ENCODE measurements around the gene DVL1. TPM values are rescaled to one million over a fixed set of nuclear protein-coding genes. Genes with fewer than 3 reads are reported as not detected.

Gene DVL1
- total RNA-seq, 1 experiment from 2014 or later: 91.4 TPM

- no peak for TF ChIP-seq IRF1 (CRISPR knock-in tag; IDR thresholded peaks at IDR 0.05)
- TF ChIP-seq TEAD4 (CRISPR knock-in tag; IDR thresholded peaks at IDR 0.05): no peak
- TF ChIP-seq OVOL2 (CRISPR knock-in tag; IDR thresholded peaks at IDR 0.05; ENCODE audit: borderline replicate concordance): no peak
- TF ChIP-seq FOXP1 (CRISPR knock-in tag; IDR thresholded peaks at IDR 0.05; ENCODE audit: borderline replicate concordance): no peak
- no peak for TF ChIP-seq ZNF232 (CRISPR knock-in tag; IDR thresholded peaks at IDR 0.05)
- no peak for TF ChIP-seq TCF7 (CRISPR knock-in tag; IDR thresholded peaks at IDR 0.05; ENCODE audit: low read depth)
Observed at GRCh38 chr1:1319646-1319941, 29.6 kb downstream of the DVL1 start (continued).

DNA sequence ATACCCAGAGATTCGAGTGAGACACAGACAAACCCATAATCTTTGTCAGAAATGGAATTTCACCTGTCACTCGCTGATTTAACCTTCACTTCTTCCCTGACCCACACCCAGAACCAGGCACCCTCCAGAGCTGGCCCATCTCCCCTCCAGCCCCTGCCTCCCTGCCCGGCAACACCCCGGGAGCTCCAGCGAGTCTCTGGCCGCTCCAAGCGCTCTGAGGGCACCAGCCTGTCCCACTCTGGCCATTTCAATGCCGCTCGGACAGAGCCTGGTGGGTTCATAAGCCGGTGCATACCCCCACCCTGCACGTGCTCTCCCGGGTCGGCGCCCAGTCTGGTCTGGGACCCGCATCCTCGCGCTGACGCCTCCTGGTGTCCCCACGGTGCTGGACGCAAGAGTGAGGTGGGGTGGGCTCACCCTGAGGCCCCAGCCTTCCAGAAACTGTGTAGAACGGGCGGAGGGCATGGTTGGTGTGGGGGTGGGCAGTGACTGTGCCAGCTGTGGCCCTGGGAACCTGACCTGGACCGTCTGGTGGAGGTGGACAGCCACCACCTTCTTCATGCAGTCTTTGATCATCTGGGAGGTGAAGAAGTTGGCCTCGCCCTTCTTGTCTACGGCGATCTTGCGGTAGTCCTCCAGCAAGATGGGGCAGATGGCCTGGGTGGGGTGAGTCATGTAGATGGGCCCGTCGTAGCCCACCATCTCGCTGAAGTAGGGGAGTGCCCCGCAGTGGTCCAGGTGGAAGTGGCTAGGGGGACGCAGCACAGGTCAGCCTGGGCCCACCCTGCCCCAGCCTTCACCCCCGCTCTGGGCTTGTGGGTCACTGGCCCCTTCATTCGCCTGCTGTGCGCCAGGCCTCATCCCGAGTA lies 30.2 kb downstream of the DVL1 start:
- Mint-ChIP-seq H3K27me3 (ENCODE audit: low read depth) (no peaks in the 10 kb centered on the region), H3K27ac (peak overlapping the region; percentile 50; the same call in 1 of the 2 replicates), H3K36me3 (peaks cover 11% of the 10 kb centered on the region), H3K9me3 (no peaks in the 10 kb centered on the region), H3K4me1 (peaks cover 25% of the 10 kb centered on the region), H3K4me3 (no peak overlapping the region)
- ATAC-seq (no peak), DNase-seq (ENCODE audit: low spot score) (no peak)
- POLR2A ChIA-PET: interaction anchor here (0.6 kb wide), 1 partner anchor 132 kb away, joined by 5 read pairs; no protein-coding TSS in a partner anchor
- CTCF ChIA-PET: no interaction called here
- TF ChIP-seq CBFB (CRISPR knock-in tag; IDR thresholded peaks at IDR 0.05; ENCODE audit: low read depth) (no peak), ATF1 (CRISPR knock-in tag; IDR thresholded peaks at IDR 0.05) (no peak), ZNF263 (CRISPR knock-in tag; IDR thresholded peaks at IDR 0.05; ENCODE audit: low read depth) (no peak), ZNF396 (CRISPR knock-in tag; IDR thresholded peaks at IDR 0.05; ENCODE audit: borderline replicate concordance) (no peak), ZNF121 (CRISPR knock-in tag; IDR thresholded peaks at IDR 0.05) (0 out of 2 replicates have a peak, but pooled peaks have one; percentile 15), GTF2I (CRISPR knock-in tag; conservative IDR thresholded peaks at IDR 0.05) (no peak), RORB (CRISPR knock-in tag; IDR thresholded peaks at IDR 0.05) (no peak), ATF3 (CRISPR knock-in tag; conservative IDR thresholded peaks at IDR 0.05) (0 out of 2 replicates have a peak, but pooled peaks have one; percentile 43)

DNA sequence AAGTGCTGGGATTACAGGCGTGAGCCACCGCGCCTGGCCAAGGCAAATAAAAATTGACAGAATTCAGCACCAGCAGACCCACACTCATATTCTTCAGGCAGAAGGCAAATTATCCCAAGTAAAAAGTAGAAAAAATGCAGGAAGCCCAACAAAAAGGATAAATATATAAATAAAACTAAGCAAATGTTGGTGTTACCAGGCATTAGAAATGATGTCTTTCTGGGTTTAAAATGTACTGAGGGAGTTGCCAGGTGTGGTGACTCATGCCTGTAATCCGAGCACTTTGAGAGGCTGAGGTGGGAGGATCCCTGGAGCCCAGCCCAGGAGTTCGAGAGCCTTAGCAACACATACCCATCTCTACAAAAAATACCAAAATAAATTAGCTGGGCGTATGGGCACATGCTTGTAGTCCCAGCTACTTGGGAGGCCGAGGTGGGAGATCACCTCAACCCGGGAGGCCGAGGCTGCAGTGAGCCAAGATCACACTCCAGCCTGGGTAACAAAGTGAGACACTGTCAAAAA lies 31.0 kb downstream of the DVL1 start:
- POLR2A ChIA-PET: no interaction called here
- Mint-ChIP-seq H3K27me3 (ENCODE audit: low read depth) (no peaks in the 10 kb centered on the region), H3K27ac (peak overlapping the region; percentile 79)
- TF ChIP-seq TCF7 (CRISPR knock-in tag; IDR thresholded peaks at IDR 0.05; ENCODE audit: low read depth) (no peak), ZNF532 (CRISPR knock-in tag; IDR thresholded peaks at IDR 0.05; ENCODE audit: borderline replicate concordance) (no peak), CBFB (CRISPR knock-in tag; IDR thresholded peaks at IDR 0.05; ENCODE audit: low read depth) (no peak), NR1H2 (CRISPR knock-in tag; IDR thresholded peaks at IDR 0.05) (no peak), MXD4 (CRISPR knock-in tag; IDR thresholded peaks at IDR 0.05; ENCODE audit: borderline replicate concordance) (no peak), E2F5 (CRISPR knock-in tag; IDR thresholded peaks at IDR 0.05) (no peak), GTF2I (CRISPR knock-in tag; conservative IDR thresholded peaks at IDR 0.05) (no peak), GABPB1 (CRISPR knock-in tag; IDR thresholded peaks at IDR 0.05) (no peak), ESRRA (CRISPR knock-in tag; IDR thresholded peaks at IDR 0.05; ENCODE audit: borderline replicate concordance) (no peak), E2F1 (CRISPR knock-in tag; IDR thresholded peaks at IDR 0.05) (no peak), USF2 (CRISPR knock-in tag; IDR thresholded peaks at IDR 0.05) (no peak), ZNF423 (CRISPR knock-in tag; IDR thresholded peaks at IDR 0.05) (no peak), ZNF121 (CRISPR knock-in tag; IDR thresholded peaks at IDR 0.05) (no peak), ATF3 (CRISPR knock-in tag; conservative IDR thresholded peaks at IDR 0.05) (no peak)

More for the DNA sequence above, 31.0 kb downstream of the DVL1 start:
- peaks cover 21% of the 10 kb centered on the region for H3K4me1 Mint-ChIP-seq
- peaks cover 18% of the 10 kb centered on the region for H3K36me3 Mint-ChIP-seq
- CTCF ChIA-PET: no interaction called here
- no peak overlapping the region for H3K4me3 Mint-ChIP-seq
- H3K9me3 Mint-ChIP-seq: no peaks in the 10 kb centered on the region
- DNase-seq (ENCODE audit: low spot score) (no peak), ATAC-seq (no peak)

Data from WTC11 (cell line).